Chondrocyte (in vitro differentiated cells): ENCODE results near the gene PTMA. TPM values are rescaled to one million over a fixed set of nuclear protein-coding genes. Genes with fewer than 3 reads are reported as not detected.
"Not testable (repeated sequence)": the region's sequence is repeated elsewhere in the genome, so short reads cannot be mapped to it uniquely, and the experiment has no call there.

Source experiments
- DNase-seq: peaks from one replicate; pipeline ENCODE4 v3.0.0; 2021; ENCODE audit warnings: mixed read lengths, low spot score
- H3K27ac Mint-ChIP-seq: one replicate; pipeline ENCODE4 v1.8.0; 2021; ENCODE audit warnings: mild to moderate bottlenecking, moderate library complexity, mixed read lengths; ENCODE audit not compliant: unreplicated experiment
- H3K27me3 Mint-ChIP-seq: 2 replicates; pipeline ENCODE4 v1.8.0; 2021; ENCODE audit warnings: low read depth, mixed read lengths
- H3K36me3 Mint-ChIP-seq: 2 replicates; pipeline ENCODE4 v1.8.0; 2021; ENCODE audit warnings: low read depth, mixed read lengths
- H3K4me1 Mint-ChIP-seq: 2 replicates; pipeline ENCODE4 v1.8.0; 2021; ENCODE audit warnings: low read depth, mild to moderate bottlenecking, mixed read lengths
- H3K4me3 Mint-ChIP-seq: one replicate; pipeline ENCODE4 v1.8.0; 2021; ENCODE audit warnings: mild to moderate bottlenecking, moderate library complexity, mixed read lengths; ENCODE audit not compliant: unreplicated experiment
- H3K9me3 Mint-ChIP-seq: 2 replicates; pipeline ENCODE4 v1.8.0; 2021; ENCODE audit warnings: low read depth, mixed read lengths
- total RNA-seq: library from RNA; stranded (reverse); gene quantifications from 3 replicates; pipeline ENCODE4 v1.2.1, GENCODE V29; 2021
- TF ChIP-seq, protein P1 (sequence below): fragments of 200-600 bp; sonication (generic); IDR thresholded peaks from 2 replicates; pipeline ENCODE4 v1.5.0; 2021; ENCODE audit warnings: antibody characterized with exemption, mild to moderate bottlenecking, moderate library complexity

Gene PTMA
- total RNA-seq, 1 donor from 2014 or later = 391 TPM

DNA sequence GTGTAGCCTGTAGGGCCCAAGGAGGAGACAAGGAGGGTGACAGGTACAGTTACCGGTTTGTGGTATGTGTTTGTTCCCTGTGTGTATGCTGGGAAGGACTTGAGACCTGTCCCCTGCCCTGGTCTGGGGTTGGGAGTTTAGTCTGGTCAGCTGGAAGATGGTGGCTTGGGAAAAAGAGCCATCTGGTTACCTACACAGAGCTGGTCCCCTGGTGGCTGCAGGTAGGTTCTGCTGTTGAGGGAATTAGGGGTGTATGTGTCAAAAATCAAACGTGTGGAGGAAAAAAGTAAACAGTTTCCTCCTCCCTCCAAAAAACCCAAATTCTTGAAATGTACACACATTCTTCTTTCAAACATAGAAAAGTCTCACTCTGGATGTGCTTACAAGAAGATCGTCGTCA, 24.3 kb downstream of the PTMA start:
- Mint-ChIP-seq H3K27ac (no peak overlapping the region), H3K4me3 (no peak overlapping the region), H3K9me3 (no peaks in the 10 kb centered on the region), H3K27me3 (no peaks in the 10 kb centered on the region), H3K4me1 (no peaks in the 10 kb centered on the region), H3K36me3 (peaks cover 13% of the 10 kb centered on the region)
- DNase-seq = no peak
- TF ChIP-seq, protein P1, sequence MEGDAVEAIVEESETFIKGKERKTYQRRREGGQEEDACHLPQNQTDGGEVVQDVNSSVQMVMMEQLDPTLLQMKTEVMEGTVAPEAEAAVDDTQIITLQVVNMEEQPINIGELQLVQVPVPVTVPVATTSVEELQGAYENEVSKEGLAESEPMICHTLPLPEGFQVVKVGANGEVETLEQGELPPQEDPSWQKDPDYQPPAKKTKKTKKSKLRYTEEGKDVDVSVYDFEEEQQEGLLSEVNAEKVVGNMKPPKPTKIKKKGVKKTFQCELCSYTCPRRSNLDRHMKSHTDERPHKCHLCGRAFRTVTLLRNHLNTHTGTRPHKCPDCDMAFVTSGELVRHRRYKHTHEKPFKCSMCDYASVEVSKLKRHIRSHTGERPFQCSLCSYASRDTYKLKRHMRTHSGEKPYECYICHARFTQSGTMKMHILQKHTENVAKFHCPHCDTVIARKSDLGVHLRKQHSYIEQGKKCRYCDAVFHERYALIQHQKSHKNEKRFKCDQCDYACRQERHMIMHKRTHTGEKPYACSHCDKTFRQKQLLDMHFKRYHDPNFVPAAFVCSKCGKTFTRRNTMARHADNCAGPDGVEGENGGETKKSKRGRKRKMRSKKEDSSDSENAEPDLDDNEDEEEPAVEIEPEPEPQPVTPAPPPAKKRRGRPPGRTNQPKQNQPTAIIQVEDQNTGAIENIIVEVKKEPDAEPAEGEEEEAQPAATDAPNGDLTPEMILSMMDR = no peak

DNA sequence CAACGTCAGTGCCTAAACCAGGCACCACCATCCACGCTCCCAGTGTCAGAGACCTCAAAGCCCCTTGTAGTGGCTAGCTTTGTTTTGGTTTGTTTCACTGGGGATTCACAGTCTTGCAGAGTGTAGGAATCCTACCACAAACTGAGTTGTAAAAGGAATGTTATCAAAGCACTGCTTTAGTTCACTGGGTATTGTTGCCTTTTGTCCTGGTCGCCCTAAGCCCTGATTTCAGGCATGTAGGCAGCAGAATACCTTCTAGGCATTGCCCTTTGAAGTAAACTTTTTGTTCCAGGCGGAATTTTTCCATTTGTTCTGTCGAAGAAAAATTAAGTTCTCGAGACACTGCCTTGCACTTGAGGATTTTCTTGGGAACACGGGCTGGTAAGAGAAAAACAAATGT, 29.4 kb downstream of the PTMA start:
- H3K4me1 Mint-ChIP-seq = no peaks in the 10 kb centered on the region
- no peak overlapping the region for H3K4me3 Mint-ChIP-seq
- TF ChIP-seq, protein P1 = no peak
- no peak overlapping the region for H3K27ac Mint-ChIP-seq
- H3K9me3 Mint-ChIP-seq = no peaks in the 10 kb centered on the region
- H3K27me3 Mint-ChIP-seq = no peaks in the 10 kb centered on the region
- no peak for DNase-seq
- peaks cover 9% of the 10 kb centered on the region for H3K36me3 Mint-ChIP-seq

DNA sequence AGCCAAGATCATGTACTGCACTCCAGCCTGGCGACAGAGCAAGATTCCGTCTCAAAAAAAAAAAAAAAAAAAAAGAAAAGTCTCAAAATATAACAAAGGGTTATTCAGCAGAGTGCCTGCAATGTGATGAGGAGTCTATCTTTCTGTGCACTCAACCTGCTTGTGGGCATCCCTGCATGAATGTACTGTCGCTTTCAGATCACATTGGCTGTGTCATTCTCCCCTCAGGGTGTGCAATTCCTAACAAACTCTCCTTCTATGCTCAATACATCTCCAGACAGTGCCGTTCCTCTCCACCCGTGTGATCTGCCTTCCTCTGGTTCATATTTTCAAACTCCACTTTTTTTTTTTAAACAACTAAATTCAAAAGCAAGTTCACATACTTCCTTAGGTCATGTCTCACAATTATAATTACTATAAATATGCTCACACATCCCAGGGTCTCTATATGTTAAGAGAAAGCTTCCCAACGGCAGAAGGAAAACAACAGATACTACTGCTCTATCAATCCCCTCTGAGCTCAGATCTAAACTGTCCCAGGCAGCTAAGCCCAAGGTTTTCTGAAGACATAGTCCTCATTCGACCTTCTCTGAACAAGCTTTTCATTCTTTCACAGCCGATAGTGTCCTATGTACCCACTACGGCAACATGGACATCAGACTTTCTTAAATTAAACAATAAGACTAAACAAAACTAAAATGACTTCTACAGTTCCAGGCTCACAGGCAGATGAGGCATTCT, 35.2 kb downstream of the PTMA start:
- H3K9me3 Mint-ChIP-seq = no peaks in the 10 kb centered on the region
- peaks cover 7% of the 10 kb centered on the region for H3K4me1 Mint-ChIP-seq
- no peaks in the 10 kb centered on the region for H3K27me3 Mint-ChIP-seq
- no peak overlapping the region for H3K27ac Mint-ChIP-seq
- TF ChIP-seq, protein P1 = no peak
- no peak overlapping the region for H3K4me3 Mint-ChIP-seq
- peaks cover 3% of the 10 kb centered on the region for H3K36me3 Mint-ChIP-seq
- no peak for DNase-seq

DNA sequence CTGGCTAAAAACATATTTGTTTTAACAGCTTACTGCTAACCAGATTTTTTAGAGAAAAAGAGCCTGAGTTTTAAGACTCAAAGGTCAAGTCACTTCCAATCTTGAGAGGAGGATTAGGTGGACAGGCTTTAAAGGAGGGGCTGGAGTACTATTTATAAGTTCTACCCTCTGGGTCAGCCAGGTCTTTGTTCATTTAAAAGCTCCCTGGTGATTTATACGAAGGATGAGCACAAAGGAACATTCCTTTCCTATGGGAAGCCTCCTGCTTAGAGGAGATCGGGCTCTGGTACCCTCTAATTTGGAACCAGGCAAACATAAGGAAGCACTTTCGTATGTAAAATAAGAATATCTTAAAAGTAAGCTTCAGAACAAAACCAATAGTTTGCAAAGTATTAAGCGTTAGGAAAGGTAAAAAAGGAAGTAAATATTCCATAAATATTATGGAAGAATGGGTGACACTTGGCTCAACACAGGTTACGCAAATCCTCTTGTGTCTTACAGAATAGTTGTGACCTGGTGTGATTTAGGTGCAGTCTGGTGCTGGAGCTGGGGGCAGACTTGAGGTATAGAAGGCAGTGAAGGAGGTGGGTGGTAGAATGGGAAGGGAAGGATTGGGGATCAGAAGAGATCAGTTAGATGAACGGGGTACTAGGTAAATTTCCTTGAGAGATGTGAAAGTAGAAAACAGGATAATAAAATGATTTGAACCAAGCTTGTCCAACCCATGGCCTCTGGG, 37.1 kb downstream of the PTMA start:
- no peak for DNase-seq
- Mint-ChIP-seq H3K36me3 (no peaks in the 10 kb centered on the region), H3K27ac (no peak overlapping the region), H3K9me3 (no peaks in the 10 kb centered on the region), H3K4me1 (peaks cover 7% of the 10 kb centered on the region), H3K4me3 (no peak overlapping the region), H3K27me3 (no peaks in the 10 kb centered on the region)
- TF ChIP-seq, protein P1 = no peak

DNA sequence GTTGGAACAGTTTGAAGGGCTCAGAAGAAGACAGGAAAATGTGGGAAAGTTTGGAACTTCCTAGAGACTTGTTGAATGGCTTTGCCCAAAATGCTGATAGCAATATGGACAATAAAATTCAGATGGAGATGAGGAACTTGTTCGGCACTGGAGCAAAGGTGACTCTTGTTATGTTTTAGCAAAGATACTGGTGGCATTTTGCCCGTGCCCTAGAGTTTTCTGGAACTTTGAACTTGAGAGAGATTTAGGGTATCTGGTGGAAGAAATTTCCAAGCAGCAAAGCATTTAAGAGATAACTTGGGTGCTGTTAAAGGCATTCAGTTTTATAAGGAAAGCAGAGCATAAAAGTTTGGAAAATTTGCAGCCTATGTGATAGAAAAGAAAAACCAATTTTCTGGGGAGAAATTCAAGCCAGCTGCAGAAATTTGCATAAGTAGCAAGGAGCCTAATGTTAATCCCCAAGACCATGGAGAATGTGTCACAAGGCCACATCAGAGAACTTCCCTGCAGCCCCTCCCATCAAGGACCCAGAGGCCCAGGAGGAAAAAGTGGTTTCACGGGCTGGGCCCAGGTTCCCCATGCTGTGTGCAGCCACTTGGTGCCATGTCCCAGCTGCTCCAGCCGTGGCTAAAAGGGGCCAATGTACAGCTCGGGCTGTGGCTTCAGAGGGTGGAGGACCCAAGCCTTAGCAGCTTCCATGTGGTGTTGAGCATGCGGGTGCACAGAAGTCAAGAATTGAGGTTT, 40.0 kb downstream of the PTMA start:
- not testable (repeated sequence) for H3K36me3 Mint-ChIP-seq, H3K9me3 Mint-ChIP-seq, DNase-seq, H3K27ac Mint-ChIP-seq, H3K27me3 Mint-ChIP-seq, H3K4me3 Mint-ChIP-seq, H3K4me1 Mint-ChIP-seq

DNA sequence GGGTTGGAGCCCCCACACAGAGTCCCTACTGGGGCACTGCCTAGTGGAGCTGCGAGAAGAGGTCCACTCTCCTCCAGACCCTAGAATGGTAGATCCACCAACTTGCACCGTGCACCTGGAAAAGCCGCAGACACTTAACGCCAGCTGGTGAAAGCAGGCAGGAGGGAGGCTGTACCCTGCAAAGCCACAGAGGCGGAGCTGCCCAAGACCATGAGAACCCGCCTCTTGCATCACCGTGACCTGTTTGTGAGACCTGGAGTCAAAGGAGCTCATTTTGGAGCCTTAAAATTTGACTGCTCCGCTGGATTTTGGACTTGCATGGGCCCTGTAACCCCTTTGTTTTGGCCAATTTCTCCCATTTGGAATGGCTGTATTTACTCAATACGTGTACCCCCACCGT, 40.7 kb downstream of the PTMA start:
- not testable (repeated sequence) for H3K4me3 Mint-ChIP-seq, DNase-seq, H3K27me3 Mint-ChIP-seq, H3K36me3 Mint-ChIP-seq, H3K4me1 Mint-ChIP-seq, H3K27ac Mint-ChIP-seq, H3K9me3 Mint-ChIP-seq
